GM12878 (cell line): ENCODE measurements around the gene STK32B. TPM values are rescaled to one million over a fixed set of nuclear protein-coding genes. Genes with fewer than 3 reads are reported as not detected.

Experiments used
- ATAC-seq: fragments of 200-7000 bp; cut with Tn5 transposase; 3 replicates; pipeline ENCODE4 v1.9.1; 2020; ENCODE audit warnings: mild to moderate bottlenecking, moderate library complexity
- BruUV-seq: library from RNA; stranded (reverse); fragments of 400-500 nt; replicated peaks from 2 replicates; lab custom pipeline; 2021; lab: Mats Ljungman, UMichigan
- CTCF ChIA-PET: fragments of 300-600 bp; sonication (Branson Sonifier 250); formaldehyde crosslinking; extraction: SDS; loops from one replicate; lab custom pipeline; 2021; ENCODE audit warnings: inconsistent platforms; lab: Yijun Ruan, JAX
- POLR2A ChIA-PET: fragments of 350-600 bp; formaldehyde crosslinking; extraction: SDS; loops from one replicate; lab custom pipeline; 2021; ENCODE audit warnings: inconsistent platforms; lab: Charles Lee
- RAD21 ChIA-PET: fragments of 300-600 bp; sonication (Branson Sonifier 250); formaldehyde crosslinking; loops from one replicate; lab custom pipeline; 2023; ENCODE audit warnings: antibody characterized with exemption; ENCODE audit not compliant: unreplicated experiment; lab: Charles Lee
- SMC1A ChIA-PET: fragments of 300-600 bp; sonication (Branson Sonifier 250); formaldehyde crosslinking; loops from one replicate; lab custom pipeline; 2023; ENCODE audit not compliant: unreplicated experiment, uncharacterized antibody; lab: Charles Lee
- DNase-seq: peaks from one replicate; pipeline ENCODE4 v3.0.0-alpha.2; 2011; ENCODE audit warnings: low read depth, low spot score
- FAIRE-seq: peaks from 3 replicates; lab custom pipeline; 2011; peaks lifted over from hg19 to GRCh38; lab: Jason Lieb, UNC
- H2AFZ ChIP-seq: 2 replicates; pipeline ENCODE4 v1.6.0; 2011; ENCODE audit warnings: low read depth, low read length, control low read depth; ENCODE audit not compliant: control insufficient read depth
- H3K27ac ChIP-seq: 2 replicates; pipeline ENCODE4 v1.5.1; 2011; ENCODE audit warnings: control low read depth; ENCODE audit not compliant: control insufficient read depth, insufficient read depth
- H3K27me3 ChIP-seq, 2 experiments: replicated peaks in 1 of 2; 2 replicates each; pipeline versions ENCODE4 v1.6.0 to v1.6.1; 2011; ENCODE audit warnings: low read length in 1 of 2; ENCODE audit not compliant: control insufficient read depth in 2 of 2, insufficient read depth in 2 of 2
- H3K36me3 ChIP-seq, 2 experiments: 2 replicates each; pipeline ENCODE4 v1.5.1; 2011; ENCODE audit warnings: low read length in 1 of 2; ENCODE audit not compliant: control insufficient read depth in 2 of 2, insufficient read depth in 2 of 2
- H3K4me1 ChIP-seq: 2 replicates; pipeline ENCODE4 v1.6.1; 2011; ENCODE audit warnings: mild to moderate bottlenecking, low read length, moderate library complexity, mixed read lengths; ENCODE audit not compliant: control insufficient read depth, insufficient read depth
- H3K4me2 ChIP-seq: 2 replicates; pipeline ENCODE4 v1.6.0; 2011; ENCODE audit warnings: control low read depth; ENCODE audit not compliant: control insufficient read depth, insufficient read depth
- H3K4me3 ChIP-seq: fragments of 200-600 bp; sonication (generic); 2 replicates; pipeline ENCODE4 v1.5.1; 2016
- H3K79me2 ChIP-seq: 2 replicates; pipeline ENCODE4 v1.6.0; 2011; ENCODE audit warnings: low read length; ENCODE audit not compliant: control insufficient read depth, insufficient read depth
- H3K9ac ChIP-seq: 2 replicates; pipeline ENCODE4 v1.8.0; 2011; ENCODE audit warnings: low read length, control low read depth, mixed read lengths; ENCODE audit not compliant: control insufficient read depth, insufficient read depth
- H3K9me3 ChIP-seq: replicated peaks from 3 replicates; pipeline ENCODE4 v1.5.1; 2011; ENCODE audit warnings: mild to moderate bottlenecking, low read length; ENCODE audit not compliant: control insufficient read depth, insufficient read depth
- H4K20me1 ChIP-seq: 2 replicates; pipeline ENCODE4 v1.6.0; 2011; ENCODE audit not compliant: control insufficient read depth, insufficient read depth
- CHD2 ChIP-seq: IDR thresholded peaks from 2 replicates; pipeline ENCODE4 v1.6.1; 2011; ENCODE audit warnings: low read depth, low read length, improper control_type of control experiment, borderline replicate concordance
- CTCF ChIP-seq, 3 experiments: IDR thresholded peaks in 2 of 3; conservative IDR thresholded peaks in 1 of 3; 2 replicates each; pipeline ENCODE4 v1.5.1; 2011; ENCODE audit warnings: low read depth in 3 of 3, low read length in 3 of 3, mild to moderate bottlenecking in 3 of 3, control low read depth in 2 of 3, moderate library complexity in 2 of 3, inconsistent platforms in 1 of 3, mixed read lengths in 1 of 3; ENCODE audit not compliant: control insufficient read depth in 2 of 3, insufficient read depth in 1 of 3; ENCODE audit errors: extremely low read depth in 1 of 3
- ESRRA ChIP-seq: IDR thresholded peaks from 2 replicates; pipeline ENCODE4 v1.6.1; 2012; ENCODE audit warnings: mild to moderate bottlenecking, low read length, improper control_type of control experiment
- GATAD2B ChIP-seq: fragments of 450-650 bp; conservative IDR thresholded peaks from 2 replicates; pipeline ENCODE4 v1.6.1; 2017; ENCODE audit warnings: low read depth, mild to moderate bottlenecking, moderate library complexity
- HDAC2 ChIP-seq: fragments of 200-600 bp; sonication (generic); IDR thresholded peaks from 2 replicates; pipeline ENCODE4 v1.6.1; 2017
- MYB ChIP-seq: fragments of 150-350 bp; IDR thresholded peaks from 2 replicates; pipeline ENCODE4 v1.6.1; 2014; ENCODE audit warnings: mild to moderate bottlenecking, low read depth, low read length, borderline replicate concordance
- NFYB ChIP-seq: IDR thresholded peaks from 2 replicates; pipeline ENCODE4 v1.6.1; 2011; ENCODE audit warnings: low read depth, mild to moderate bottlenecking, low read length, improper control_type of control experiment, moderate library complexity; ENCODE audit not compliant: insufficient read depth
- PRDM15 ChIP-seq: fragments of 450-650 bp; formaldehyde crosslinking; IDR thresholded peaks from 2 replicates; pipeline ENCODE4 v1.4.0; 2020; ENCODE audit warnings: mild to moderate bottlenecking, moderate library complexity
- SIX5 ChIP-seq: IDR thresholded peaks from 2 replicates; pipeline ENCODE4 v1.6.1; 2011; ENCODE audit warnings: mild to moderate bottlenecking, low read depth, low read length, moderate library complexity; ENCODE audit not compliant: severe bottlenecking
- SP1 ChIP-seq: IDR thresholded peaks from one replicate; pipeline ENCODE4 v1.6.1; 2011; ENCODE audit warnings: low read depth, low read length
- TCF3 ChIP-seq: IDR thresholded peaks from 2 replicates; pipeline ENCODE4 v1.6.1; 2012; ENCODE audit warnings: low read depth, mild to moderate bottlenecking, low read length, borderline replicate concordance; ENCODE audit not compliant: insufficient read depth
- WRNIP1 ChIP-seq: IDR thresholded peaks from 2 replicates; pipeline ENCODE4 v1.6.1; 2011; ENCODE audit warnings: low read depth, low read length, improper control_type of control experiment, borderline replicate concordance
- YY1 ChIP-seq: IDR thresholded peaks from 2 replicates; pipeline ENCODE4 v1.6.1; 2011; ENCODE audit warnings: low read depth, mild to moderate bottlenecking, low read length
- WGBS: methylation state at CpG from one replicate; pipeline ENCODE4 v1.1.6; 2016; ENCODE audit warnings: low lambda C conversion rate; ENCODE audit not compliant: insufficient replicate concordance, insufficient coverage; ENCODE audit errors: missing lambda C conversion rate; 5-methylcytosine and 5-hydroxymethylcytosine counted together
- in situ Hi-C: fragments of 300-500 bp; cut with MboI; formaldehyde crosslinking; loops from 9 replicates; pipeline ENCODE4 v1.14.3; 2018; ENCODE audit warnings: mixed read lengths
- intact Hi-C: fragments of 100-400 bp; cut with micrococcal nuclease; formaldehyde crosslinking; loops from one replicate; pipeline ENCODE4 v1.14.2; 2022; ENCODE audit not compliant: unreplicated experiment
- polyA plus RNA-seq, 11 experiments: library from polyadenylated mRNA; depleted of rRNA in 4 of 11; unstranded in 6 of 11; stranded (reverse) in 5 of 11; fragments of >200 nt; fragmentation: Nextera tagmentation in 4 of 11; fragmentation: Illumina TruSeq in 1 of 11; extraction: Ambion mirVana in 4 of 11; extraction: Trizol in 1 of 11; gene quantifications; 1 replicate in 1 of 11; 2 replicates in 10 of 11; pipeline versions ENCODE4 v1.2.1 to v1.2.3, GENCODE V29; 2011 to 2016; ENCODE audit warnings: inconsistent platforms in 2 of 11, missing spikeins in 2 of 11, low read depth in 1 of 11
- total RNA-seq, 4 experiments: library from RNA; depleted of rRNA in 3 of 4; stranded (reverse); fragments of >200 nt in 3 of 4; fragmentation: Illumina TruSeq in 1 of 4; extraction: Trizol in 1 of 4; gene quantifications; 2 replicates each; pipeline versions ENCODE4 v1.2.1 to v1.2.3, GENCODE V29; 2013 to 2021

The STK32B gene
- total and polyA plus RNA-seq, 10 of the 15 experiments (the other 5 are each of a cell fraction or from before 2014, with no cell fraction given): 0.04 to 0.12 (median 0.08) TPM; not detected in 7

GRCh38 chr4:5524446-5525299 is 473.4 kb downstream of the STK32B start:
- WGBS: 3% methylated on average over 5 of the region's 5 CpGs
- in situ Hi-C loops: no loop called here
- TF ChIP-seq MYB (no peak), TCF3 (no peak), GATAD2B (no peak), CHD2 (no peak), HDAC2 (no peak), CTCF (IDR thresholded peaks at IDR 0.05 in 2 of 3, conservative IDR thresholded peaks at IDR 0.05 in 1 of 3; ENCODE audit: control insufficient read depth in 2 of 3, extremely low read depth in 1 of 3, insufficient read depth in 1 of 3, low read depth in 3 of 3, low read length in 3 of 3) (no peak), SIX5 (no peak), WRNIP1 (no peak), SP1 (no peak), NFYB (no peak), PRDM15 (CRISPR knock-in tag) (no peak), YY1 (no peak), ESRRA (no peak)

More at GRCh38 chr4:5524446-5525299, 473.4 kb downstream of the STK32B start:
- no peaks in the 10 kb centered on the region; the same call in 2 of the 3 replicates for H3K9me3 ChIP-seq
- ChIA-PET CTCF (no interaction called here), RAD21 (no interaction called here), POLR2A (no interaction called here), SMC1A (no interaction called here)
- no peak for FAIRE-seq
- no peak for DNase-seq
- no peak overlapping the region for H2AFZ ChIP-seq
- no peaks in the 10 kb centered on the region for H3K79me2 ChIP-seq
- no peak overlapping the region for H3K9ac ChIP-seq
- no peaks in the 10 kb centered on the region for H3K4me1 ChIP-seq
- H4K20me1 ChIP-seq: no peaks in the 10 kb centered on the region
- H3K27ac ChIP-seq: no peak overlapping the region
- no peak for ATAC-seq
- intact Hi-C loops: no loop called here
- no peaks in the 10 kb centered on the region for H3K36me3 ChIP-seq
- H3K4me3 ChIP-seq: no peak overlapping the region
- no TSS peak for BruUV-seq
- H3K27me3 ChIP-seq: no peaks in the 10 kb centered on the region
- no peak overlapping the region for H3K4me2 ChIP-seq
